Hepatocyte (in vitro differentiated cells): Measurements from ENCODE around the gene PRKCZ.

ENCODE experiments used
- EZH2 ChIP-seq: fragments of 200-600 bp; sonication (generic); IDR thresholded peaks from 2 replicates; pipeline ENCODE4 v1.6.1; 2016; ENCODE audit warnings: antibody characterized with exemption, mild to moderate bottlenecking, borderline replicate concordance
- TF ChIP-seq, protein P1 (sequence below): fragments of 200-600 bp; sonication (generic); IDR thresholded peaks from 2 replicates; pipeline ENCODE4 v1.5.1; 2016; ENCODE audit warnings: antibody characterized with exemption, mild to moderate bottlenecking; ENCODE audit not compliant: poor library complexity

GRCh38 chr1:2151911-2152310 is 101.7 kb downstream of the PRKCZ start:
- TF ChIP-seq, protein P1, sequence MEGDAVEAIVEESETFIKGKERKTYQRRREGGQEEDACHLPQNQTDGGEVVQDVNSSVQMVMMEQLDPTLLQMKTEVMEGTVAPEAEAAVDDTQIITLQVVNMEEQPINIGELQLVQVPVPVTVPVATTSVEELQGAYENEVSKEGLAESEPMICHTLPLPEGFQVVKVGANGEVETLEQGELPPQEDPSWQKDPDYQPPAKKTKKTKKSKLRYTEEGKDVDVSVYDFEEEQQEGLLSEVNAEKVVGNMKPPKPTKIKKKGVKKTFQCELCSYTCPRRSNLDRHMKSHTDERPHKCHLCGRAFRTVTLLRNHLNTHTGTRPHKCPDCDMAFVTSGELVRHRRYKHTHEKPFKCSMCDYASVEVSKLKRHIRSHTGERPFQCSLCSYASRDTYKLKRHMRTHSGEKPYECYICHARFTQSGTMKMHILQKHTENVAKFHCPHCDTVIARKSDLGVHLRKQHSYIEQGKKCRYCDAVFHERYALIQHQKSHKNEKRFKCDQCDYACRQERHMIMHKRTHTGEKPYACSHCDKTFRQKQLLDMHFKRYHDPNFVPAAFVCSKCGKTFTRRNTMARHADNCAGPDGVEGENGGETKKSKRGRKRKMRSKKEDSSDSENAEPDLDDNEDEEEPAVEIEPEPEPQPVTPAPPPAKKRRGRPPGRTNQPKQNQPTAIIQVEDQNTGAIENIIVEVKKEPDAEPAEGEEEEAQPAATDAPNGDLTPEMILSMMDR: no peak
- TF ChIP-seq EZH2: no peak
